GM23338 (cell line): ENCODE data around the gene TCF7L1. TPM values are rescaled to one million over a fixed set of nuclear protein-coding genes. Genes with fewer than 3 reads are reported as not detected.

Experiments used
- ATAC-seq: fragments of 200-7000 bp; cut with Tn5 transposase; 3 replicates; pipeline ENCODE4 v1.9.1; 2020
- DNase-seq: peaks from one replicate; pipeline ENCODE4 v3.0.0-alpha.2; 2015; ENCODE audit warnings: low spot score
- H2AFZ ChIP-seq: fragments of 200-600 bp; sonication (generic); 2 replicates; pipeline ENCODE4 v1.8.0; 2016; ENCODE audit warnings: antibody characterized with exemption, mild to moderate bottlenecking, moderate library complexity
- H3F3A ChIP-seq: fragments of 200-600 bp; sonication (generic); replicated peaks from 2 replicates; pipeline ENCODE4 v1.8.0; 2017; ENCODE audit warnings: antibody characterized with exemption, mixed run types, low read depth
- H3K27ac ChIP-seq: fragments of 200-600 bp; sonication (generic); 2 replicates; pipeline ENCODE4 v1.6.1; 2016; ENCODE audit warnings: low read depth
- H3K27me3 ChIP-seq: fragments of 200-600 bp; sonication (generic); 2 replicates; pipeline ENCODE4 v1.8.0; 2016; ENCODE audit warnings: mild to moderate bottlenecking, mixed run types, moderate library complexity; ENCODE audit not compliant: insufficient read depth
- H3K36me3 ChIP-seq: fragments of 200-600 bp; sonication (generic); 2 replicates; pipeline ENCODE4 v1.8.0; 2016; ENCODE audit warnings: mild to moderate bottlenecking; ENCODE audit not compliant: insufficient read depth
- H3K4me1 ChIP-seq: fragments of 200-600 bp; sonication (generic); 2 replicates; pipeline ENCODE4 v1.8.0; 2016; ENCODE audit warnings: mild to moderate bottlenecking, moderate library complexity; ENCODE audit not compliant: insufficient read depth
- H3K4me2 ChIP-seq: fragments of 200-600 bp; sonication (generic); 2 replicates; pipeline ENCODE4 v1.7.1; 2017; ENCODE audit warnings: mixed run types
- H3K4me3 ChIP-seq: fragments of 200-600 bp; sonication (generic); 2 replicates; pipeline ENCODE4 v1.6.1; 2016; ENCODE audit warnings: mixed run types
- H3K79me2 ChIP-seq: fragments of 200-600 bp; sonication (generic); replicated peaks from 2 replicates; pipeline ENCODE4 v1.8.0; 2017; ENCODE audit warnings: mild to moderate bottlenecking; ENCODE audit not compliant: insufficient read depth
- H3K9me2 ChIP-seq: fragments of 200-600 bp; sonication (generic); 2 replicates; pipeline ENCODE4 v1.8.0; 2017; ENCODE audit not compliant: insufficient read depth
- H4K20me1 ChIP-seq: fragments of 200-600 bp; sonication (generic); replicated peaks from 2 replicates; pipeline ENCODE4 v1.8.0; 2017; ENCODE audit warnings: mild to moderate bottlenecking; ENCODE audit not compliant: insufficient read depth
- H3K27ac Mint-ChIP-seq: 2 replicates; pipeline ENCODE4 v1.8.0; 2020; ENCODE audit warnings: inconsistent platforms, mild to moderate bottlenecking, moderate library complexity, mixed read lengths
- H3K27me3 Mint-ChIP-seq: 3 replicates; pipeline ENCODE4 v1.8.0; 2022; ENCODE audit warnings: low read depth, mild to moderate bottlenecking, moderate library complexity, mixed read lengths, inconsistent platforms; ENCODE audit not compliant: insufficient read depth, poor library complexity
- H3K36me3 Mint-ChIP-seq: 3 replicates; pipeline ENCODE4 v1.8.0; 2021; ENCODE audit warnings: low read depth, mild to moderate bottlenecking, inconsistent platforms, moderate library complexity, mixed read lengths
- H3K4me1 Mint-ChIP-seq: 3 replicates; pipeline ENCODE4 v1.8.0; 2020; ENCODE audit warnings: mild to moderate bottlenecking, inconsistent platforms, mixed read lengths
- H3K4me3 Mint-ChIP-seq: 3 replicates; pipeline ENCODE4 v1.8.0; 2021; ENCODE audit warnings: moderate library complexity, mild to moderate bottlenecking, inconsistent platforms, mixed read lengths
- H3K9me3 Mint-ChIP-seq: 3 replicates; pipeline ENCODE4 v1.8.0; 2020; ENCODE audit warnings: moderate library complexity, mild to moderate bottlenecking, inconsistent platforms, mixed read lengths
- CREB1 ChIP-seq: fragments of 250-450 bp; sonication (Bioruptor Pico); IDR thresholded peaks from 2 replicates; pipeline ENCODE4 v1.5.0; 2020; ENCODE audit warnings: low read depth, mild to moderate bottlenecking, moderate library complexity
- EZH2 ChIP-seq: fragments of 200-600 bp; sonication (generic); IDR thresholded peaks from one replicate; pipeline ENCODE4 v1.8.0; 2017; ENCODE audit warnings: antibody characterized with exemption, mild to moderate bottlenecking, low read depth; ENCODE audit not compliant: unreplicated experiment
- EZH2phosphoT487 ChIP-seq: fragments of 200-600 bp; sonication (generic); IDR thresholded peaks from one replicate; pipeline ENCODE4 v1.8.1; 2018; ENCODE audit warnings: antibody characterized with exemption; ENCODE audit not compliant: unreplicated experiment
- JUNB ChIP-seq: IDR thresholded peaks from one replicate; pipeline ENCODE4 v1.6.1; 2016; ENCODE audit warnings: antibody characterized with exemption; ENCODE audit not compliant: unreplicated experiment
- NANOG ChIP-seq: IDR thresholded peaks from 2 replicates; pipeline ENCODE4 v1.6.1; 2016; ENCODE audit warnings: antibody characterized with exemption, borderline replicate concordance
- POLR2AphosphoS5 ChIP-seq: IDR thresholded peaks from 2 replicates; pipeline ENCODE4 v1.6.1; 2016; ENCODE audit warnings: antibody characterized with exemption, low read depth
- ZNF114 ChIP-seq: fragments of 250-450 bp; sonication (Bioruptor Pico); IDR thresholded peaks from 2 replicates; pipeline ENCODE4 v1.5.0; 2020; ENCODE audit warnings: mild to moderate bottlenecking, moderate library complexity
- ZNF331 ChIP-seq: fragments of 250-450 bp; sonication (Bioruptor Pico); IDR thresholded peaks from 2 replicates; pipeline ENCODE4 v1.5.0; 2020; ENCODE audit warnings: low read depth, mild to moderate bottlenecking, moderate library complexity
- polyA plus RNA-seq: library from polyadenylated mRNA; unstranded; fragments of >200 nt; fragmentation: Nextera tagmentation; extraction: Ambion mirVana; gene quantifications from 2 replicates; pipeline ENCODE4 v1.2.1, GENCODE V29; 2016
- total RNA-seq: library from RNA; depleted of rRNA; stranded (reverse); fragments of >200 nt; shearing (Covaris generic); gene quantifications from 2 replicates; pipeline ENCODE4 v1.2.3, GENCODE V29; 2014
- TF ChIP-seq, protein P1 (sequence below): fragments of 250-450 bp; sonication (Bioruptor Pico); IDR thresholded peaks from 2 replicates; pipeline ENCODE4 v1.5.0; 2020; ENCODE audit warnings: mild to moderate bottlenecking, moderate library complexity
- TF ChIP-seq, protein P2 (sequence below): IDR thresholded peaks from one replicate; pipeline ENCODE4 v1.6.1; 2018; ENCODE audit warnings: antibody characterized with exemption; ENCODE audit not compliant: unreplicated experiment

TCF7L1 gene
- total and polyA plus RNA-seq, 2 experiments from 2014 or later, result 47.3 to 101 TPM

DNA sequence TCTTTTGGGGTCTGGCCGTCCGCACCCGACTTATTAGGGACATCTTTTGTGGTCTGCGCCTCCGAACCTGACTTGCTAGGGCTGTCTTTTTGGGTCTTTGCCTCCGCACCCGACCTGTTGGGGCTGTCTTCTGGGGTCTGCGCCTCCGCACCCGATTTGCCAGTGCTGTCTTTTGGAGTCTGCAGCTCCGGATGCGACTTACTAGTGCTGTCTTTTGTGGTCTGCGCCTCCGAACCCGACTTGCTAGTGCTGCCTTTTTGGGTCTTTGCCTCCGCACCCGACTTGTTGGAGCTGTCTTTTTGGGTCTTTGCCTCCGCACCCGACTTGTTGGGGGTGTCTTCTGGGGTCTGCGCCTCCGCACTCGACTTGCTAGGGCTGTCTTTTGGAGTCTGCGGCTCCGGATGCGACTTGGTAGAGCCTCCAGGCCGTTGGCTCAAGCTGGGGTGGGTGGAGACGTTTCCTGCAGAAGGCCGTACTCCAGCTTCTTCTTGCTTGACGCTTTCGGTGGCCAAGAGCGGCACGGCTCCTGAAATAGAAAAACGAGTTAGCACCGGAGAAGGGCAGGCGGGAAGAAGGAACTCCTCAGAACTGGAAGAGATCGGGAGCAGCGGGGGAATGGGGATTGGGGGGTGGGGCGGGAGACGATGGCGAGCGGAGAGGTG lies 194.1 kb downstream of the TCF7L1 start:
- Mint-ChIP-seq H3K27me3 (peaks cover 9% of the 10 kb centered on the region), H3K27ac (peak overlapping the region; percentile 99), H3K9me3 (no peaks in the 10 kb centered on the region; the same call in 2 of the 3 replicates), H3K36me3 (peaks cover 52% of the 10 kb centered on the region), H3K4me1 (peaks cover 44% of the 10 kb centered on the region), H3K4me3 (peak overlapping the region; percentile 91)
- Histone ChIP-seq H3F3A (no peaks in the 10 kb centered on the region), H2AFZ (peak overlapping the region; percentile 74; the same call in 1 of the 2 replicates), H3K27ac (no peak overlapping the region), H3K4me2 (peak overlapping the region; percentile 84), H3K9me2 (no peaks in the 10 kb centered on the region), H4K20me1 (peaks cover 23% of the 10 kb centered on the region), H3K4me1 (peaks cover 37% of the 10 kb centered on the region), H3K79me2 (peaks cover 39% of the 10 kb centered on the region), H3K4me3 (peak overlapping the region; percentile 98), H3K27me3 (no peaks in the 10 kb centered on the region), H3K36me3 (peaks cover 28% of the 10 kb centered on the region)
- TF ChIP-seq ZNF331 (no peak), JUNB (no peak), POLR2AphosphoS5 (no peak), EZH2phosphoT487 (no peak), ZNF114 (CRISPR knock-in tag) (no peak), NANOG (no peak), CREB1 (CRISPR knock-in tag) (no peak), EZH2 (no peak)
- TF ChIP-seq, protein P1, sequence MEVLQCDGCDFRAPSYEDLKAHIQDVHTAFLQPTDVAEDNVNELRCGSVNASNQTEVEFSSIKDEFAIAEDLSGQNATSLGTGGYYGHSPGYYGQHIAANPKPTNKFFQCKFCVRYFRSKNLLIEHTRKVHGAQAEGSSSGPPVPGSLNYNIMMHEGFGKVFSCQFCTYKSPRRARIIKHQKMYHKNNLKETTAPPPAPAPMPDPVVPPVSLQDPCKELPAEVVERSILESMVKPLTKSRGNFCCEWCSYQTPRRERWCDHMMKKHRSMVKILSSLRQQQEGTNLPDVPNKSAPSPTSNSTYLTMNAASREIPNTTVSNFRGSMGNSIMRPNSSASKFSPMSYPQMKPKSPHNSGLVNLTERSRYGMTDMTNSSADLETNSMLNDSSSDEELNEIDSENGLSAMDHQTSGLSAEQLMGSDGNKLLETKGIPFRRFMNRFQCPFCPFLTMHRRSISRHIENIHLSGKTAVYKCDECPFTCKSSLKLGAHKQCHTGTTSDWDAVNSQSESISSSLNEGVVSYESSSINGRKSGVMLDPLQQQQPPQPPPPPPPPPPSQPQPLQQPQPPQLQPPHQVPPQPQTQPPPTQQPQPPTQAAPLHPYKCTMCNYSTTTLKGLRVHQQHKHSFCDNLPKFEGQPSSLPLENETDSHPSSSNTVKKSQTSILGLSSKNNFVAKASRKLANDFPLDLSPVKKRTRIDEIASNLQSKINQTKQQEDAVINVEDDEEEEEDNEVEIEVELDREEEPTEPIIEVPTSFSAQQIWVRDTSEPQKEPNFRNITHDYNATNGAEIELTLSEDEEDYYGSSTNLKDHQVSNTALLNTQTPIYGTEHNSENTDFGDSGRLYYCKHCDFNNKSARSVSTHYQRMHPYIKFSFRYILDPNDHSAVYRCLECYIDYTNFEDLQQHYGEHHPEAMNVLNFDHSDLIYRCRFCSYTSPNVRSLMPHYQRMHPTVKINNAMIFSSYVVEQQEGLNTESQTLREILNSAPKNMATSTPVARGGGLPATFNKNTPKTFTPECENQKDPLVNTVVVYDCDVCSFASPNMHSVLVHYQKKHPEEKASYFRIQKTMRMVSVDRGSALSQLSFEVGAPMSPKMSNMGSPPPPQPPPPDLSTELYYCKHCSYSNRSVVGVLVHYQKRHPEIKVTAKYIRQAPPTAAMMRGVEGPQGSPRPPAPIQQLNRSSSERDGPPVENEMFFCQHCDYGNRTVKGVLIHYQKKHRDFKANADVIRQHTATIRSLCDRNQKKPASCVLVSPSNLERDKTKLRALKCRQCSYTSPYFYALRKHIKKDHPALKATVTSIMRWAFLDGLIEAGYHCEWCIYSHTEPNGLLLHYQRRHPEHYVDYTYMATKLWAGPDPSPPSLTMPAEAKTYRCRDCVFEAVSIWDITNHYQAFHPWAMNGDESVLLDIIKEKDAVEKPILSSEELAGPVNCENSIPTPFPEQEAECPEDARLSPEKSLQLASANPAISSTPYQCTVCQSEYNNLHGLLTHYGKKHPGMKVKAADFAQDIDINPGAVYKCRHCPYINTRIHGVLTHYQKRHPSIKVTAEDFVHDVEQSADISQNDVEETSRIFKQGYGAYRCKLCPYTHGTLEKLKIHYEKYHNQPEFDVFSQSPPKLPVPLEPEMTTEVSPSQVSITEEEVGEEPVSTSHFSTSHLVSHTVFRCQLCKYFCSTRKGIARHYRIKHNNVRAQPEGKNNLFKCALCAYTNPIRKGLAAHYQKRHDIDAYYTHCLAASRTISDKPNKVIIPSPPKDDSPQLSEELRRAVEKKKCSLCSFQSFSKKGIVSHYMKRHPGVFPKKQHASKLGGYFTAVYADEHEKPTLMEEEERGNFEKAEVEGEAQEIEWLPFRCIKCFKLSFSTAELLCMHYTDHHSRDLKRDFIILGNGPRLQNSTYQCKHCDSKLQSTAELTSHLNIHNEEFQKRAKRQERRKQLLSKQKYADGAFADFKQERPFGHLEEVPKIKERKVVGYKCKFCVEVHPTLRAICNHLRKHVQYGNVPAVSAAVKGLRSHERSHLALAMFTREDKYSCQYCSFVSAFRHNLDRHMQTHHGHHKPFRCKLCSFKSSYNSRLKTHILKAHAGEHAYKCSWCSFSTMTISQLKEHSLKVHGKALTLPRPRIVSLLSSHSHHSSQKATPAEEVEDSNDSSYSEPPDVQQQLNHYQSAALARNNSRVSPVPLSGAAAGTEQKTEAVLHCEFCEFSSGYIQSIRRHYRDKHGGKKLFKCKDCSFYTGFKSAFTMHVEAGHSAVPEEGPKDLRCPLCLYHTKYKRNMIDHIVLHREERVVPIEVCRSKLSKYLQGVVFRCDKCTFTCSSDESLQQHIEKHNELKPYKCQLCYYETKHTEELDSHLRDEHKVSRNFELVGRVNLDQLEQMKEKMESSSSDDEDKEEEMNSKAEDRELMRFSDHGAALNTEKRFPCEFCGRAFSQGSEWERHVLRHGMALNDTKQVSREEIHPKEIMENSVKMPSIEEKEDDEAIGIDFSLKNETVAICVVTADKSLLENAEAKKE (CRISPR knock-in tag), result no peak
- TF ChIP-seq, protein P2, sequence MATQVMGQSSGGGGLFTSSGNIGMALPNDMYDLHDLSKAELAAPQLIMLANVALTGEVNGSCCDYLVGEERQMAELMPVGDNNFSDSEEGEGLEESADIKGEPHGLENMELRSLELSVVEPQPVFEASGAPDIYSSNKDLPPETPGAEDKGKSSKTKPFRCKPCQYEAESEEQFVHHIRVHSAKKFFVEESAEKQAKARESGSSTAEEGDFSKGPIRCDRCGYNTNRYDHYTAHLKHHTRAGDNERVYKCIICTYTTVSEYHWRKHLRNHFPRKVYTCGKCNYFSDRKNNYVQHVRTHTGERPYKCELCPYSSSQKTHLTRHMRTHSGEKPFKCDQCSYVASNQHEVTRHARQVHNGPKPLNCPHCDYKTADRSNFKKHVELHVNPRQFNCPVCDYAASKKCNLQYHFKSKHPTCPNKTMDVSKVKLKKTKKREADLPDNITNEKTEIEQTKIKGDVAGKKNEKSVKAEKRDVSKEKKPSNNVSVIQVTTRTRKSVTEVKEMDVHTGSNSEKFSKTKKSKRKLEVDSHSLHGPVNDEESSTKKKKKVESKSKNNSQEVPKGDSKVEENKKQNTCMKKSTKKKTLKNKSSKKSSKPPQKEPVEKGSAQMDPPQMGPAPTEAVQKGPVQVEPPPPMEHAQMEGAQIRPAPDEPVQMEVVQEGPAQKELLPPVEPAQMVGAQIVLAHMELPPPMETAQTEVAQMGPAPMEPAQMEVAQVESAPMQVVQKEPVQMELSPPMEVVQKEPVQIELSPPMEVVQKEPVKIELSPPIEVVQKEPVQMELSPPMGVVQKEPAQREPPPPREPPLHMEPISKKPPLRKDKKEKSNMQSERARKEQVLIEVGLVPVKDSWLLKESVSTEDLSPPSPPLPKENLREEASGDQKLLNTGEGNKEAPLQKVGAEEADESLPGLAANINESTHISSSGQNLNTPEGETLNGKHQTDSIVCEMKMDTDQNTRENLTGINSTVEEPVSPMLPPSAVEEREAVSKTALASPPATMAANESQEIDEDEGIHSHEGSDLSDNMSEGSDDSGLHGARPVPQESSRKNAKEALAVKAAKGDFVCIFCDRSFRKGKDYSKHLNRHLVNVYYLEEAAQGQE, result no peak
- peak; percentile 39 for ATAC-seq
- DNase-seq, result peak; percentile 47
